Prostate gland (tissue), 2 donors: ENCODE results near the gene CNTRL. TPM values are rescaled to one million over a fixed set of nuclear protein-coding genes. Genes with fewer than 3 reads are reported as not detected.

ENCODE experiments used
- DNase-seq: peaks from one replicate; pipeline ENCODE4 v3.0.0-alpha.2; 2019; ENCODE audit warnings: low spot score
- H3K27ac ChIP-seq, 2 donors: fragments of 200-600 bp; sonication (generic); 2 replicates each; pipeline ENCODE4 v1.5.1; 2017 to 2019
- H3K27me3 ChIP-seq: fragments of 200-600 bp; sonication (generic); replicated peaks from 2 replicates; pipeline ENCODE4 v1.5.1; 2019; ENCODE audit not compliant: insufficient read depth
- H3K36me3 ChIP-seq, 2 donors: fragments of 200-600 bp; sonication (generic); 1 replicate in 1 of 2; 2 replicates in 1 of 2; pipeline versions ENCODE4 v1.5.1 to v1.8.1; 2017 to 2019
- H3K4me1 ChIP-seq: fragments of 200-600 bp; sonication (generic); replicated peaks from 2 replicates; pipeline ENCODE4 v1.5.1; 2019
- H3K4me3 ChIP-seq, 2 donors: fragments of 200-600 bp; sonication (generic); 2 replicates each; pipeline ENCODE4 v1.5.1; 2017 to 2019
- H3K9me3 ChIP-seq: fragments of 200-600 bp; sonication (generic); 2 replicates; pipeline ENCODE4 v1.5.1; 2017
- POLR2A ChIP-seq: fragments of 450-650 bp; IDR thresholded peaks from one replicate; pipeline ENCODE4 v1.6.1; 2016; ENCODE audit warnings: antibody characterized with exemption, mild to moderate bottlenecking
- POLR2AphosphoS5 ChIP-seq: sonication (generic); formaldehyde crosslinking; IDR thresholded peaks from one replicate; pipeline ENCODE4 v1.6.1; 2017; ENCODE audit warnings: antibody characterized with exemption
- WGBS: methylation state at CpG from one replicate; pipeline ENCODE4 v1.1.5; 2018; 5-methylcytosine and 5-hydroxymethylcytosine counted together
- intact Hi-C: fragments of 100-400 bp; cut with DNase I; formaldehyde crosslinking; loops from one replicate; pipeline ENCODE4 v1.14.2; 2022
- total RNA-seq, 2 donors: library from RNA; depleted of rRNA; stranded (reverse); fragments of >200 nt; gene quantifications; one replicate each; pipeline ENCODE4 v1.1.0, GENCODE V29; 2016
- TF ChIP-seq, protein P1 (sequence below), 4 experiments: fragments of 200-600 bp in 2 of 4; fragments of 450-650 bp in 2 of 4; sonication (generic) in 2 of 4; IDR thresholded peaks; 1 replicate in 3 of 4; 2 replicates in 1 of 4; pipeline ENCODE4 v1.5.1; 2016 to 2019; ENCODE audit warnings: antibody characterized with exemption in 4 of 4, mild to moderate bottlenecking in 2 of 4, moderate library complexity in 2 of 4

Gene CNTRL
- total RNA-seq, 2 donors from 2014 or later, result 10.3 to 21.9 TPM

DNA sequence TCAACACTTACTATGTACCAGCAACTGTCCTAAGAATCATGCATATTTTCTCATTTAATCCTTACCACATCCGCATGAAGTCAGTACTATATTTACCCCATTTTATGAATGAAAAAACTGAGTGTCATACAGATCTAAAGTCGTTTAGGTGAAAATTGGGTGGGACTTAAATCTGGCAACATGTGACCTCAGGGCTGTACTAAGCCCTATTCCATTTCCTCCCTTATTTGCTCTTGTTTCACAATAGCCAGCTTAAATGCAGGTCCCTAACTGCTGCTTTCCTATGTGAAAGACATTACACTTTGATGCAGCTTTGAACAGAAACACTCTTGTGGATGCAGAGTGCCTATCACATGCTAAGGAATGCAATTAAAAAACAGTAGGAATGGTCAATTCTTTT, 129.4 kb downstream of the CNTRL start:
- TF ChIP-seq POLR2A, result no peak
- no peak for TF ChIP-seq POLR2AphosphoS5
- TF ChIP-seq, protein P1, sequence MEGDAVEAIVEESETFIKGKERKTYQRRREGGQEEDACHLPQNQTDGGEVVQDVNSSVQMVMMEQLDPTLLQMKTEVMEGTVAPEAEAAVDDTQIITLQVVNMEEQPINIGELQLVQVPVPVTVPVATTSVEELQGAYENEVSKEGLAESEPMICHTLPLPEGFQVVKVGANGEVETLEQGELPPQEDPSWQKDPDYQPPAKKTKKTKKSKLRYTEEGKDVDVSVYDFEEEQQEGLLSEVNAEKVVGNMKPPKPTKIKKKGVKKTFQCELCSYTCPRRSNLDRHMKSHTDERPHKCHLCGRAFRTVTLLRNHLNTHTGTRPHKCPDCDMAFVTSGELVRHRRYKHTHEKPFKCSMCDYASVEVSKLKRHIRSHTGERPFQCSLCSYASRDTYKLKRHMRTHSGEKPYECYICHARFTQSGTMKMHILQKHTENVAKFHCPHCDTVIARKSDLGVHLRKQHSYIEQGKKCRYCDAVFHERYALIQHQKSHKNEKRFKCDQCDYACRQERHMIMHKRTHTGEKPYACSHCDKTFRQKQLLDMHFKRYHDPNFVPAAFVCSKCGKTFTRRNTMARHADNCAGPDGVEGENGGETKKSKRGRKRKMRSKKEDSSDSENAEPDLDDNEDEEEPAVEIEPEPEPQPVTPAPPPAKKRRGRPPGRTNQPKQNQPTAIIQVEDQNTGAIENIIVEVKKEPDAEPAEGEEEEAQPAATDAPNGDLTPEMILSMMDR (IDR thresholded peaks at IDR 0.05), result no peak
- DNase-seq, result no peak
- H3K4me3 ChIP-seq, result no peak overlapping the region
- WGBS, result 77% methylated on average over 2 of the region's 2 CpGs
- no peaks in the 10 kb centered on the region for H3K27me3 ChIP-seq
- no peaks in the 10 kb centered on the region for H3K4me1 ChIP-seq
- no peaks in the 10 kb centered on the region for H3K9me3 ChIP-seq
- H3K36me3 ChIP-seq, result no peaks in the 10 kb centered on the region
- intact Hi-C loops, result no loop called here
- no peak overlapping the region for H3K27ac ChIP-seq

DNA sequence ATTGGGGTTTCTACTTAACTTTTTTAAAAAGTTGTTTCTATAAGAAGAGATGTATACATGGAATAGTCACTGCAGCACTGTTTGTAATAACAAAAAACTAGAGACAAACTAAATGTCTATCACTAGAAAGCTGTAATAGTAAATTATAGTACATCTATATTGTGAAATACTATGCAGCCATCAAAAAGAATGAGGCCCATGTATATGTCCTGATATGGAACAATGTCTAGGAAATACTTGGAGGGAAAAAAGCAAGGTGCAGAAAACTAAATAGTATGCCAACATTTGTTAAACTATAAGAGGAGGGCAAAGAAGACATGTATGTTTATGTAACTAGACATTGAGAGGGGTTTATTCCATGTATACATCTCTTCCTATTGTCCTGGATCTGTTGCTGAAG, 129.9 kb downstream of the CNTRL start:
- intact Hi-C loops, result no loop called here
- no peak overlapping the region for H3K4me3 ChIP-seq
- DNase-seq, result no peak
- H3K4me1 ChIP-seq, result no peaks in the 10 kb centered on the region
- H3K36me3 ChIP-seq, result no peaks in the 10 kb centered on the region
- no peak overlapping the region for H3K27ac ChIP-seq
- H3K9me3 ChIP-seq, result no peaks in the 10 kb centered on the region
- TF ChIP-seq, protein P1 (IDR thresholded peaks at IDR 0.05), result no peak
- TF ChIP-seq POLR2A (no peak), POLR2AphosphoS5 (no peak)
- H3K27me3 ChIP-seq, result no peaks in the 10 kb centered on the region

DNA sequence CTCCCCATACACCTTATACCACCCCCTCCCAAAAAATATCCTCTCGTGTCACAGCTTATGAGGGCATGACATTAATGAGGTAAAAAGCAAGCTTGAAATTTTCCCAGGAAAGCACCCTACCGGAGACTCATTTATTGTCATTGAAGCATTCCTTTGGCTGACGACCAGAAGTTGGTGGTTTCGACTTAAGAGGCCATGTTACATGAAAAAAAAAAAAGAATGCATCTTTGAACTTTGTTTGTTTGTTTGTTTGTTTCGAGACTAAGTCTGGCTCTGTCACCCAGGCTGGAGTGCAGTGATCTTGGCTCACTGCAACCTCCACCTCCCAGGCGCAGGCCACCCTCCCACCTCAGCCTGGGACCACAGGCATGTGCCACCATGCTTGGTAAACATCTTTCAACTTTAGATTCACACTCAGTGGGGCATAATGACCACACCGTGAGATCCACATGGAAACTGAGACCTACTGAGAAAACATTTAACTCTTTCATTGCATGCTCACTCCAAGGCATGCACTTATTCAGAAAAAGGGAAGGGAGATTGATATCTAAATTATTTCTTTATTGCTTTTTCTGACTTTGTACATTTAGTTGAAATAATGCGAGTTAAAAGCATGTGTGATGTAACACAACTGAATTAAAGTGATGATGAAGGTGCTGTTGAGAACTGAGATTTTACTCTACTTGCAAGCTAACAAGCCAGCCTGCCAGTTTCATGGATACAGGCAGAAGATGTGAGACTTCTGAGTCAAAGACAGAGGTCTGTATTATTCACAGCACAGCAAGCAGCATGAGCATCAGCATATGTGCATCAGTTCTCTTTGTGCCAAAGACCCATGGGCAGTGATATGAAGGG, 132.0 kb downstream of the CNTRL start:
- 35% methylated on average over 8 of the region's 8 CpGs for WGBS
- TF ChIP-seq, protein P1 (IDR thresholded peaks at IDR 0.05), result no peak
- TF ChIP-seq POLR2AphosphoS5 (no peak), POLR2A (no peak)
- no peaks in the 10 kb centered on the region for H3K36me3 ChIP-seq
- no peaks in the 10 kb centered on the region for H3K27me3 ChIP-seq
- no peaks in the 10 kb centered on the region for H3K4me1 ChIP-seq
- H3K9me3 ChIP-seq, result no peaks in the 10 kb centered on the region
- intact Hi-C loops, result no loop called here
- no peak overlapping the region for H3K4me3 ChIP-seq
- no peak overlapping the region for H3K27ac ChIP-seq
- DNase-seq, result no peak

DNA sequence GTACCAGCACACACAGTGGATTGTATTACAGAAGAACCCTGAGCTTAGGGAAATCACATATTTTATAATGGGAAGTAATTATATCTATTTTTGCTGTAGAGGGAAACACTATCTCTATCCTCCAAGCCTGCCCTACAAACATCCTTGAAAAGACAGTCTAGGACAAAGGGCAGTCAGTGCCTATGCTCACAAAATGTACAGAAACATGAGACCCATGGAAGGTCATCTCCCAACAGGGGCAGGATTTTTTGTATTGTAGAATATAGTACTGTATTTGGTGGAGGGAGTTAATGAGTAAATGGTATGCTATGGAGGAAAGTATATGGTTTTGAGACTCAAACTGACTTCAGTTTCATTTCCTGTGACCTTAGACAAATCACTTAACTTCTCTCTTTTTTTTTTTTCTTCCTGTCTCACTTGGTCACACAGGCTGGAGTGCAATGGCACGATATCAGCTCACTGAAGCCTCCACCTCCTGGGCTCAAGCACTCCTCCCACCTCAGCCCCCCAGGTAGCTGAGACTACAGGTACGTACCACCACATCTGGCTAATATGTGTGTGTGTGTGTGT, 132.7 kb downstream of the CNTRL start:
- no peaks in the 10 kb centered on the region for H3K9me3 ChIP-seq
- no peak for TF ChIP-seq POLR2AphosphoS5
- no peak for TF ChIP-seq POLR2A
- TF ChIP-seq, protein P1 (IDR thresholded peaks at IDR 0.05), result no peak
- DNase-seq, result no peak
- H3K4me1 ChIP-seq, result no peaks in the 10 kb centered on the region
- WGBS, result 85% methylated on average over 2 of the region's 2 CpGs
- H3K4me3 ChIP-seq, result no peak overlapping the region
- H3K36me3 ChIP-seq, result no peaks in the 10 kb centered on the region
- intact Hi-C loops, result no loop called here
- H3K27ac ChIP-seq, result no peak overlapping the region
- H3K27me3 ChIP-seq, result no peaks in the 10 kb centered on the region

DNA sequence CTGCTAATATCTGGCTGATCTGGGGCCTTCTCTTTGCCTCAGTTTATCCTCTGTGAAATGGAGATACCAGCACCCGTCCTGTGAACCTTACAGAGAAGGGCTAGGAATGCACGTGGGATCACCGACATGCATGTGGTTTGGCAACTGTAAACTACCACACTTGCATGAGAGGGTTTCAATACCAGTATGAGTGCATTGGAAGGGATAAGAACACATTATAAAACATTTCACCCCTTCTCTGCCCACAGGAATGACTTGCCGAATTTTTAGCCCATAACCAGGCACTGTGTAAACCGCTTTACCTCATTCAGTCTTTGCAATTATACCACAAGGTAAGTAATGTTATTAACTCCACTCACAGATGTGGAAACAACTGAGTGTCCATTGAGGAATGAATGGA, 135.8 kb downstream of the CNTRL start:
- Histone ChIP-seq H3K27ac (no peak overlapping the region), H3K9me3 (no peaks in the 10 kb centered on the region), H3K4me3 (no peak overlapping the region), H3K4me1 (no peaks in the 10 kb centered on the region), H3K36me3 (no peaks in the 10 kb centered on the region), H3K27me3 (no peaks in the 10 kb centered on the region)
- intact Hi-C loops, result loop anchor here (5.0 kb wide), 2 partner anchors 57 to 107 kb away; partner anchors contain the start of gene GSN
- TF ChIP-seq POLR2AphosphoS5 (no peak), POLR2A (no peak)
- TF ChIP-seq, protein P1 (IDR thresholded peaks at IDR 0.05), result no peak
- WGBS, result 88% methylated on average over 5 of the region's 5 CpGs
- DNase-seq, result no peak
